Spleen (tissue), 11 donors: ENCODE results near the gene PSMF1. TPM values are rescaled to one million over a fixed set of nuclear protein-coding genes. Genes with fewer than 3 reads are reported as not detected.
A peak's percentile ranks its signal among the peaks of the same experiment; 100 is the strongest.

ENCODE experiments used
- DNase-seq: peaks from one replicate; pipeline ENCODE4 v3.0.0-alpha.2; 2020
- H3K27ac ChIP-seq, 8 donors: fragments of 200-600 bp; sonication (generic) in 7 of 8; 1 replicate in 4 of 8; 2 replicates in 4 of 8; pipeline versions ENCODE4 v1.5.0 to v1.8.0; 2016 to 2021; ENCODE audit warnings: inconsistent platforms in 4 of 8, mild to moderate bottlenecking in 4 of 8, moderate library complexity in 1 of 8
- H3K27me3 ChIP-seq, 7 donors: fragments of 200-600 bp; sonication (generic) in 6 of 7; replicated peaks in 1 of 7; 1 replicate in 4 of 7; 2 replicates in 3 of 7; pipeline versions ENCODE4 v1.5.0 to v1.8.0; 2016 to 2021; ENCODE audit warnings: inconsistent platforms in 3 of 7, mild to moderate bottlenecking in 1 of 7
- H3K36me3 ChIP-seq, 6 donors: fragments of 200-600 bp; sonication (generic) in 5 of 6; 1 replicate in 4 of 6; 2 replicates in 2 of 6; pipeline versions ENCODE4 v1.5.0 to v1.8.0; 2016 to 2021; ENCODE audit warnings: inconsistent platforms in 2 of 6
- H3K4me1 ChIP-seq, 6 donors: fragments of 200-600 bp; sonication (generic) in 5 of 6; 1 replicate in 3 of 6; 2 replicates in 3 of 6; pipeline versions ENCODE4 v1.5.0 to v1.8.0; 2016 to 2021; ENCODE audit warnings: inconsistent platforms in 3 of 6
- H3K4me3 ChIP-seq, 8 donors: fragments of 200-600 bp; sonication (generic) in 7 of 8; 1 replicate in 4 of 8; 2 replicates in 4 of 8; pipeline versions ENCODE4 v1.5.0 to v1.8.0; 2016 to 2021; ENCODE audit warnings: inconsistent platforms in 4 of 8, mild to moderate bottlenecking in 4 of 8, moderate library complexity in 2 of 8
- H3K9me3 ChIP-seq, 8 donors: fragments of 200-600 bp; sonication (generic) in 7 of 8; 1 replicate in 4 of 8; 2 replicates in 4 of 8; pipeline versions ENCODE4 v1.5.0 to v1.8.0; 2016 to 2021; ENCODE audit warnings: inconsistent platforms in 4 of 8
- POLR2A ChIP-seq, 3 donors: fragments of 450-650 bp; IDR thresholded peaks; one replicate each; pipeline ENCODE4 v1.5.1; 2017; ENCODE audit warnings: antibody characterized with exemption in 3 of 3, mild to moderate bottlenecking in 1 of 3
- POLR2AphosphoS5 ChIP-seq, 3 donors: sonication (generic); formaldehyde crosslinking; IDR thresholded peaks; one replicate each; pipeline ENCODE4 v1.5.1; 2017; ENCODE audit warnings: antibody characterized with exemption in 3 of 3
- WGBS, 5 donors: extraction: QIAGEN DNeasy Blood & Tissue Kit in 3 of 5; methylation state at CpG; one replicate each; pipeline versions ENCODE4 v1.1.5 to v1.1.7; 2013 to 2018; 5-methylcytosine and 5-hydroxymethylcytosine counted together
- intact Hi-C: fragments of 100-400 bp; cut with DNase I; formaldehyde crosslinking; loops from one replicate; pipeline ENCODE4 v1.15.0; 2023; ENCODE audit warnings: low total_unique reads
- polyA plus RNA-seq, 3 donors: library from polyadenylated mRNA; stranded (reverse); fragments of 200-250 nt; gene quantifications; one replicate each; pipeline ENCODE4 v1.2.1, GENCODE V29; 2013
- total RNA-seq, 7 donors: library from RNA; depleted of rRNA in 3 of 7; stranded (reverse); fragments of >200 nt in 3 of 7; fragmentation: NEBNext Ultra II Directional in 4 of 7; extraction: Animal tissue kit (Norgen Biotek cat#: 25700) in 4 of 7; gene quantifications; one replicate each; pipeline versions ENCODE4 v1.1.0 to v1.2.1, GENCODE V29; 2016 to 2021
- TF ChIP-seq, protein P1 (sequence below), 11 experiments: fragments of 200-600 bp in 7 of 11; fragments of 450-650 bp in 4 of 11; sonication (generic) in 4 of 11; IDR thresholded peaks in 8 of 11; conservative IDR thresholded peaks in 3 of 11; 1 replicate in 7 of 11; 2 replicates in 4 of 11; pipeline versions ENCODE4 v1.4.0 to v1.8.0; 2016 to 2021; ENCODE audit warnings: antibody characterized with exemption in 11 of 11, inconsistent platforms in 4 of 11, mild to moderate bottlenecking in 1 of 11
- donor health status: healthy with polysubstance abuse.
- donor health status: DM: no; HTN: no; CAD: no; lungs with moderate emphysema.
- donor health status: DM: no; HTN: no; CAD: no.
- donor health status: Bipolar disorder and iron deficiency.
- donor health status: healthy.
- donor health status: DM: no; HTN: no; CAD: no.
- donor health status: DM: yes; HTN: yes; CAD: no.

The PSMF1 gene
- total and polyA plus RNA-seq, 10 donors, result 25.7 to 169 (median 112) TPM

DNA sequence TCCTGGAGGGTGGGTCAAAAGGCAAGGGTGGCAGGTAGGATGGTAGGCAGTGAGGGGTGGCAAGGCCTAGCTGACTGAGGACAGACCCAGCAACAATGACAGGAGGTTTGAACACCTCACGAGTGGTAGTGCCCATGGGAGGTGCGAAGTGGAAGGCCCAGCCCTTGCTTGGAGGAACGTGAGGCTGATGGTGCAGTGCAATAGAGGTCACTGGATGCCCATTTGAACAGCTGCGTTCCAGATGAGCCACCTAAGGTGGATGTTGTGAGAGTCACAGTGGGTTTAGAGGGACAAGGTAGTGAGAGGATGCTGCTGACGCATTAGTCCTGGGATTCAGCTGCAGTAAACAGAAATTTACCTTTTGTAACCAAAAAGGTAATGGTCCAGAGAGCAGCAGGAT is 50.8 kb downstream of the PSMF1 start:
- intact Hi-C loops, result no loop called here
- 93 to 98% (median 97%) methylated on average over 5 of the region's 5 CpGs for WGBS, 5 donors
- H3K27me3 ChIP-seq, result no peaks in the 10 kb centered on the region
- DNase-seq, result no peak
- H3K27ac ChIP-seq, result no peak overlapping the region
- H3K9me3 ChIP-seq, result no peaks in the 10 kb centered on the region
- TF ChIP-seq POLR2A (IDR thresholded peaks at IDR 0.05), result no peak
- peak in 1 of 3 donors; percentile 15 for TF ChIP-seq POLR2AphosphoS5 (IDR thresholded peaks at IDR 0.05)
- TF ChIP-seq, protein P1, sequence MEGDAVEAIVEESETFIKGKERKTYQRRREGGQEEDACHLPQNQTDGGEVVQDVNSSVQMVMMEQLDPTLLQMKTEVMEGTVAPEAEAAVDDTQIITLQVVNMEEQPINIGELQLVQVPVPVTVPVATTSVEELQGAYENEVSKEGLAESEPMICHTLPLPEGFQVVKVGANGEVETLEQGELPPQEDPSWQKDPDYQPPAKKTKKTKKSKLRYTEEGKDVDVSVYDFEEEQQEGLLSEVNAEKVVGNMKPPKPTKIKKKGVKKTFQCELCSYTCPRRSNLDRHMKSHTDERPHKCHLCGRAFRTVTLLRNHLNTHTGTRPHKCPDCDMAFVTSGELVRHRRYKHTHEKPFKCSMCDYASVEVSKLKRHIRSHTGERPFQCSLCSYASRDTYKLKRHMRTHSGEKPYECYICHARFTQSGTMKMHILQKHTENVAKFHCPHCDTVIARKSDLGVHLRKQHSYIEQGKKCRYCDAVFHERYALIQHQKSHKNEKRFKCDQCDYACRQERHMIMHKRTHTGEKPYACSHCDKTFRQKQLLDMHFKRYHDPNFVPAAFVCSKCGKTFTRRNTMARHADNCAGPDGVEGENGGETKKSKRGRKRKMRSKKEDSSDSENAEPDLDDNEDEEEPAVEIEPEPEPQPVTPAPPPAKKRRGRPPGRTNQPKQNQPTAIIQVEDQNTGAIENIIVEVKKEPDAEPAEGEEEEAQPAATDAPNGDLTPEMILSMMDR (IDR thresholded peaks at IDR 0.05 in 8 of 11, conservative IDR thresholded peaks at IDR 0.05 in 3 of 11), result no peak
- peaks cover 4 to 100% (median 80%) of the 10 kb centered on the region in 6 donors for H3K36me3 ChIP-seq
- no peak overlapping the region for H3K4me3 ChIP-seq
- no peaks in the 10 kb centered on the region for H3K4me1 ChIP-seq

DNA sequence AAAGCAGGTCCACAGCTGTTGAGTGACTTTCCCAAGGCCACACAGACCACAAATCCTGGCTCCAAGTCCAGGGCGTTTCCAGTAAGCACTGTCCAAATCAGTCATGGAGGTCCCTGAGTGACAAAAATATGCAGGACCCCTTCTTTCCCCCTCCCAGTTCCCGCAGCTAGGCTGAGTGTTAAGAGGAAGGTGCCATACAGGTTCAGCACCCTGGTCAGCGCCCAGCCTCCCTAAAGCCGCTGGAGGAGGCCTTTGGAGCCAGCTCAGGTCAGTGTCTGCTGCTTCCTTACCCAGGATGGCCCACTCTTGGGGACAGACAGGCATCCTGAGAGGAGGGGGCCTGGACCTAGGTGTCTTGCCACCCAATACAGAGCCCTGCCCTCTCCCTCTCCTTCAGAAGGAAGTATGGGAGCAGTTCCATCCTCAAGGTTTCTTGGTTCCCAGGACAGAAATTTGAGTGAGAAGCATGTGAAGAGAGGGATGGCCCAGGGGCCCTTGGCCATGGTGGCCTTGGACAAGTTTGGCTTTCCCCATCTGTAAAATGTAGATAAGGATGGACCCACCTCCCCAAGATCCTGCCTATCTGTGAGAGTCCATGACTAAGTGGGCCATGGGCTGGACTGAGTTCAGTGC is 53.2 kb downstream of the PSMF1 start:
- TF ChIP-seq, protein P1 (IDR thresholded peaks at IDR 0.05 in 8 of 11, conservative IDR thresholded peaks at IDR 0.05 in 3 of 11), result no peak
- TF ChIP-seq POLR2AphosphoS5 (IDR thresholded peaks at IDR 0.05), result no peak
- TF ChIP-seq POLR2A (IDR thresholded peaks at IDR 0.05), result no peak
- Histone ChIP-seq H3K36me3 (peaks cover 0 to 100% (median 57%) of the 10 kb centered on the region in 6 donors), H3K27ac (no peak overlapping the region), H3K4me1 (no peaks in the 10 kb centered on the region), H3K9me3 (no peaks in the 10 kb centered on the region), H3K4me3 (no peak overlapping the region), H3K27me3 (no peaks in the 10 kb centered on the region)
- DNase-seq, result no peak
- intact Hi-C loops, result no loop called here
- WGBS, 5 donors, result 69 to 86% (median 75%) methylated on average over 3 to 4 of the region's 4 CpGs

DNA sequence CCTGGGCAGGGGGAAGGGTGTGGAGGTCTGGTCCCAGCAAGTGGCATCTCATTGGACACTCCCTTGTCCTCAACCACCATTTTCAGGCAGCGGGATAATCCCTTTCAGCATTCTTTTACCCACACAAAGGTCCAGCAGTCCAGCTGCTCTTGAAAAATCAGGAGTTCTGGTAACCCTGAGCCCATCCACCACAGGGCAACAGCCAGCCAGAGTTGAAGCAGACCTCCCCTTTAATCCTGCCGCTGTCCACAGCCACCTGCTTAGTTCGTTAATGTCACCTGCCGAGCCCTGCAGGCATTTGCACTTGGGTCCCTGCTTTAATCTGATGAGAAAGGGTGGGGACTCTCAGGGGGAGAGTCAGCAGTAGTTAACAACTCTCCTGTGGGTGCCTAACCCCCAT is 55.3 kb downstream of the PSMF1 start:
- 85 to 95% (median 93%) methylated on average over 4 of the region's 4 CpGs for WGBS, 5 donors
- Histone ChIP-seq H3K9me3 (no peaks in the 10 kb centered on the region), H3K27me3 (no peaks in the 10 kb centered on the region), H3K4me3 (no peak overlapping the region), H3K4me1 (no peaks in the 10 kb centered on the region), H3K27ac (no peak overlapping the region), H3K36me3 (peaks cover 0 to 100% (median 40%) of the 10 kb centered on the region in 6 donors)
- TF ChIP-seq POLR2A (IDR thresholded peaks at IDR 0.05), result no peak
- TF ChIP-seq, protein P1 (IDR thresholded peaks at IDR 0.05 in 8 of 11, conservative IDR thresholded peaks at IDR 0.05 in 3 of 11), result no peak
- TF ChIP-seq POLR2AphosphoS5 (IDR thresholded peaks at IDR 0.05), result no peak
- intact Hi-C loops, result no loop called here
- no peak for DNase-seq

DNA sequence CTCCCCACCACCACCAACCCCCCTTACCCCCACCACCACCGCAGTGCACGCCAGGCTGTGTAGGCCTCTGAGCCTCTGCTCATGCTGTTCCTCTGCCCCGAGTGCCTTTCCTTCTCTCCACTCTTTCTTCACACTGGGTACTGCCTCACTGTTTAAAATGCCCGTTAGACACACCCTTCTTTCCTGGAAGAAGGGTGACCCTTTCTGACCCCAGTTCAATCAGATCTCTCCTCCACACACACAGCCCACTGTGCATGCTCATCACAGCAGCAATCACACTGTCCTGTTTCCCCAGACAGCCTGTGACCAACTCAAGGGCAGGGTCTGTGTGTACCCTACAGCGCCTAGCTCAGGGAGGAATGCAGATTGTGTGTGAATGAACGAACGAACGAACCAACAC is 56.4 kb downstream of the PSMF1 start:
- peaks cover 0 to 90% (median 29%) of the 10 kb centered on the region in 6 donors for H3K36me3 ChIP-seq
- no peaks in the 10 kb centered on the region for H3K4me1 ChIP-seq
- intact Hi-C loops, result no loop called here
- no peaks in the 10 kb centered on the region for H3K9me3 ChIP-seq
- no peak overlapping the region for H3K27ac ChIP-seq
- WGBS, 5 donors, result 90 to 96% (median 92%) methylated on average over 7 to 8 of the region's 8 CpGs
- no peak overlapping the region for H3K4me3 ChIP-seq
- no peak for DNase-seq
- H3K27me3 ChIP-seq, result no peaks in the 10 kb centered on the region
- TF ChIP-seq POLR2AphosphoS5 (IDR thresholded peaks at IDR 0.05) (no peak), POLR2A (IDR thresholded peaks at IDR 0.05) (no peak)
- TF ChIP-seq, protein P1 (IDR thresholded peaks at IDR 0.05 in 8 of 11, conservative IDR thresholded peaks at IDR 0.05 in 3 of 11), result no peak
